ENCODE data around the gene PITPNM1.

Gene PITPNM1

DNA sequence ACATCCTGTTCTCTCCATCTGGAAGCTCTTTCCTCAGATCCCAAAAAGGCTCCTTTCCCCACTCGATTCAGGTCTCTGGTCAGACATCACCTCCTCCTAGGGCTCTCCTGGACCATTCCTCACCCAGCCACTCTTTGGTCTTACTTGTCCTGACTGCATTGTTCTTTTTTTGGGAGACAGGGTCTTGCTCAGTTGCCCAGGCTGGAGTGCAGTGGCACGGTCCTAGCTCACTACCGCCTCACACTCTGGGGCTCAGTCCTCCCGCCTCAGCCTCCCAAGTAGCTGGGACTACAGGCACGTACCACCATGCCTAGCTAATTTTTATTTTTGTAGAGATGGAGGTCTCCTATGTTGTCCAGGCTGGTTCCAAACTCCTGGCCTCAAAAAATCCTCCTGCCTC, 59.6 kb downstream of the PITPNM1 start:
- DNase-seq (ENCODE audit: low read depth in 2 of 3, low spot score in 1 of 3): no peak

DNA sequence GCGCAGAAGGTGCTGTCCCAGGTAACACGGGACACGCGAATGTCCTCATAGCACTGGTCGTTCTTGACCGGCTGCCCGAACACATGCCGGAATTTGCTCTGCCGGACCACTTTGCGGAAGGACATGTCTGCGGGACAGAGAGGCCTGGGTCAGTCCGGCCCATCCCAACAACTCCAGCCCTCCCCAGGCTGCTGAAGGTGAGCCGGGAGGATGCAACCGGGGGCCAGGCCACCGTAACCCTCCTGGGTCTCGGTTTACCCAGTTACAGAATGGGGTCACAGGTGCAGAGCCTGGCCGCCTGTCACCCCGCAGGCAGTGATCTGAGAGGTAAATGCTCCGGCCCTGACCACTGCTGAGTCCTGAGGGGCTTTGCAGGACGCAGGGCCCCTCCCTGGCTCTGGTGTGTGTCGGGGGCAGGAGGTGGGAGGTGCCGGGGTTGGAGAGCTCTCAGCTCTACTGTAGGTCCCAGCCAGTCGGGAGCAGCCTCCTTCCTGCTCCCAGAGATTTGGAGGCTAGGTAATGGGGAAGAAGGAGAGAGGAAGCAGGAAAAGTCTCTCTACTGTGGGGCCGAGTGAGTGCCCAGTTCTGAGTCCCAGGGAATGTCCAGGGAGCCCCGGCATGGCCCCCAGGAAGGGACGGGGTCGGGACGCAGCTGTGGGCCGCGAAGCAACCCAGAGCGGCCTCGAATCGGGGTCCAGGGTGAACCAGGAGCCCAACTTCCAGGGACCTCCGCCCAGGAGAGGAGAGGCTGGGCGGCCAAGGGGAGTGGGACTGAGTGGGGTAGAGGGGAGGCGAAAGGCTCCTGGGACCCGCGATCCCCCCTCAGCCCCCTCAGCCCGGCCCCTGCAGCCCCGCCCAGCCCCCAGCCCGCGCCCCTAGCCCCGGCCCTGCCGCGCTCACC, 62.4 kb downstream of the PITPNM1 start:
- no peak for DNase-seq (ENCODE audit: low read depth in 2 of 3, low spot score in 1 of 3)
